ENCODE results near the gene NHS. TPM values are rescaled to one million over a fixed set of nuclear protein-coding genes. Genes with fewer than 3 reads are reported as not detected.
A peak's percentile ranks its signal among the peaks of the same experiment; 100 is the strongest.

NHS gene
- total and polyA plus RNA-seq, 2 of the 4 experiments (the other 2 are of a cell fraction): 0.36 to 0.90 TPM

DNA sequence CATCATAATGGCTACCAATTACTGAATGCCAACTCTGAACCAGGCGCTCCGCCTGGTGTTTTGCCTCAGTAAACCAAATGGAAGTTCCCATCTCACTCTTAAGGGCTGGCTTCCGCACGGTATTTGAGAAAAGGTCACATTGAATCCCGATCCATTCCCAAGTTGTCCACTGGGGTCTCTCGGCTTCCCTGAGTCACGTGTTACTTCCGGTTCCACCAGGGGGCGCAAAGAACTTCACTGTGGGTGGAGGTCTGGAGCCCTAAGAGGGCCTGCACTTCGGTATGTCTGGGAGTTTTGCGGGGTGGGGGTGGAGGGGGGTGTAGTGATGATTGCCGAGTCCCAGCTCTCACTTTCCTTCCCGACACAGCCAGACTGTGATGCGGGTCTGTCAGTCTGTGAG is 13.4 kb upstream of the NHS start:
- Histone ChIP-seq H3K4me1 (ENCODE audit: control insufficient read depth, insufficient read depth, low read length) (no peaks in the 10 kb centered on the region), H3K27ac (ENCODE audit: insufficient read depth, low read length) (no peak overlapping the region), H3K9me3 (ENCODE audit: control insufficient read depth, insufficient read depth, low read length) (no peaks in the 10 kb centered on the region), H3K14ac (replicated peaks; ENCODE audit: low read depth, low read length) (no peak overlapping the region), H2AK9ac (replicated peaks; ENCODE audit: low read depth, low read length, poor library complexity) (no peak overlapping the region), H3K18ac (ENCODE audit: low read depth, low read length) (no peak overlapping the region), H3K9ac (ENCODE audit: low read depth, low read length) (no peak overlapping the region), H4K91ac (ENCODE audit: insufficient read depth, low read depth, low read length) (no peak overlapping the region), H3K4me2 (ENCODE audit: low read depth, low read length) (no peak overlapping the region), H4K5ac (ENCODE audit: low read depth, low read length) (no peak overlapping the region), H2AFZ (replicated peaks; ENCODE audit: low read length, poor library complexity) (no peak overlapping the region), H3K79me1 (ENCODE audit: low read depth in 1 of 2, low read length in 2 of 2) (no peaks in the 10 kb centered on the region), H2BK5ac (ENCODE audit: low read depth, low read length, poor library complexity, severe bottlenecking) (no peak overlapping the region), H2BK20ac (ENCODE audit: low read depth, low read length) (no peak overlapping the region), H4K20me1 (ENCODE audit: insufficient read depth, low read length) (no peaks in the 10 kb centered on the region), H4K8ac (ENCODE audit: low read depth in 2 of 2, low read length in 2 of 2) (no peak overlapping the region), H3K27me3 (ENCODE audit: control insufficient read depth, insufficient read depth, low read length) (peaks cover 2% of the 10 kb centered on the region), H3K23ac (ENCODE audit: low read depth, low read length) (no peak overlapping the region), H2BK120ac (ENCODE audit: low read depth, low read length) (no peak overlapping the region), H3K56ac (ENCODE audit: extremely low read depth, insufficient read depth, low read length) (no peak overlapping the region), H3K36me3 (ENCODE audit: control insufficient read depth, insufficient read depth, low read length) (no peaks in the 10 kb centered on the region), H2BK15ac (ENCODE audit: low read depth, low read length) (no peak overlapping the region), H2AK5ac (ENCODE audit: low read depth, low read length) (no peak overlapping the region), H3K4ac (ENCODE audit: low read depth, low read length) (no peak overlapping the region), H3K4me3 (ENCODE audit: insufficient read depth, low read depth, low read length) (no peak overlapping the region), H3K9me1 (ENCODE audit: insufficient read depth, low read length) (no peaks in the 10 kb centered on the region)
- POLR2A ChIA-PET (ENCODE audit: unreplicated experiment): no interaction called here
- no peak for DNase-seq
- intact Hi-C loops (cut with micrococcal nuclease) (no loop called here), dilution Hi-C loops (cut with HindIII; ENCODE audit: low sequenced_read_pairs, unreplicated experiment) (no loop called here), in situ Hi-C loops (cut with MboI; ENCODE audit: low sequenced_read_pairs) (no loop called here)
- WGBS, 2 experiments (ENCODE audit: extremely low coverage in 2 of 2, insufficient read length in 1 of 2): 55% methylated on average over 3 of the region's 14 CpGs; no CpG with 5 or more reads in 1 of the 2 experiments
- no TSS peak for BruUV-seq (replicated peaks)
- ATAC-seq (ENCODE audit: low read depth): no peak
- TF ChIP-seq CTCF (conservative IDR thresholded peaks at IDR 0.05; ENCODE audit: low read depth, low read length) (peak; percentile 37; the same call in 1 of the 2 replicates), CHD1 (IDR thresholded peaks at IDR 0.05; ENCODE audit: low read depth, low read length) (no peak), MAFK (IDR thresholded peaks at IDR 0.05; ENCODE audit: low read depth, low read length) (no peak)
- CTCF ChIA-PET: no interaction called here
